Retina (tissue), 1 donor: Measurements from ENCODE around the gene HGD.
"Not testable (repeated sequence)": the region's sequence is repeated elsewhere in the genome, so short reads cannot be mapped to it uniquely, and the experiment has no call there.

ENCODE experiments used
- DNase-seq: peaks from one replicate; pipeline ENCODE4 v3.0.0-alpha.2; 2016

HGD gene

GRCh38 chr3:120636795-120637401 is 45.1 kb downstream of the HGD start:
- DNase-seq: no peak

- DNase-seq: no peak
These were observed 47.5 kb downstream of the HGD start for GRCh38 chr3:120634539-120634938.

- no peak for DNase-seq
These were observed 56.9 kb downstream of the HGD start for GRCh38 chr3:120625159-120625586.

- no peak for DNase-seq
These were observed 58.3 kb downstream of the HGD start for GRCh38 chr3:120623727-120624093.

- DNase-seq: no peak
These were observed 58.9 kb downstream of the HGD start for GRCh38 chr3:120622870-120623726.

GRCh38 chr3:120622457-120622856 is 59.6 kb downstream of the HGD start:
- DNase-seq: no peak

- DNase-seq: not testable (repeated sequence)
These were observed 65.3 kb downstream of the HGD start for GRCh38 chr3:120616745-120617144.

GRCh38 chr3:120615847-120616609 is 66.0 kb downstream of the HGD start:
- DNase-seq: no peak

GRCh38 chr3:120614765-120615164 is 67.3 kb downstream of the HGD start:
- DNase-seq: no peak

GRCh38 chr3:120608506-120608905 is 73.5 kb downstream of the HGD start:
- no peak for DNase-seq

GRCh38 chr3:120604784-120605183 is 77.3 kb downstream of the HGD start:
- DNase-seq: no peak

- no peak for DNase-seq
These were observed 77.7 kb downstream of the HGD start for GRCh38 chr3:120604382-120604781.

GRCh38 chr3:120602682-120603081 is 79.4 kb downstream of the HGD start:
- DNase-seq: no peak

- DNase-seq: no peak
These were observed 80.5 kb downstream of the HGD start for GRCh38 chr3:120601554-120601953.

GRCh38 chr3:120599211-120599610 is 82.8 kb downstream of the HGD start:
- no peak for DNase-seq

- no peak for DNase-seq
These were observed 84.5 kb downstream of the HGD start for GRCh38 chr3:120597445-120598049.

GRCh38 chr3:120596853-120597223 is 85.2 kb downstream of the HGD start:
- no peak for DNase-seq

GRCh38 chr3:120596116-120596852 is 85.8 kb downstream of the HGD start, which contains the start of gene NDUFB4:
Gene NDUFB4, plus strand, starts transcription at chr3:120596336. Its CDS starts 24 bp downstream, at chr3:120596360.
- peak; percentile 97 for DNase-seq

- no peak for DNase-seq
These were observed 86.3 kb downstream of the HGD start for GRCh38 chr3:120595788-120596115.

- DNase-seq: no peak
These were observed 94.6 kb downstream of the HGD start for GRCh38 chr3:120587332-120587975.
